Adrenal gland (tissue), 5 donors: ENCODE results near the gene MPIG6B.

Experiments used
- POLR2A ChIP-seq, 2 donors: fragments of 450-650 bp; IDR thresholded peaks; one replicate each; pipeline ENCODE4 v1.6.1; 2017; ENCODE audit warnings: antibody characterized with exemption in 2 of 2, mild to moderate bottlenecking in 2 of 2, moderate library complexity in 1 of 2
- TF ChIP-seq, protein P1 (sequence below), 6 experiments: fragments of 450-650 bp in 4 of 6; fragments of 200-600 bp in 2 of 6; sonication (generic) in 1 of 6; IDR thresholded peaks; 1 replicate in 5 of 6; 2 replicates in 1 of 6; pipeline versions ENCODE4 v1.5.1 to v1.8.0; 2016 to 2021; ENCODE audit warnings: antibody characterized with exemption in 6 of 6, mild to moderate bottlenecking in 2 of 6, moderate library complexity in 1 of 6
- donor health status: DM: no; HTN: no; CAD: no.

DNA sequence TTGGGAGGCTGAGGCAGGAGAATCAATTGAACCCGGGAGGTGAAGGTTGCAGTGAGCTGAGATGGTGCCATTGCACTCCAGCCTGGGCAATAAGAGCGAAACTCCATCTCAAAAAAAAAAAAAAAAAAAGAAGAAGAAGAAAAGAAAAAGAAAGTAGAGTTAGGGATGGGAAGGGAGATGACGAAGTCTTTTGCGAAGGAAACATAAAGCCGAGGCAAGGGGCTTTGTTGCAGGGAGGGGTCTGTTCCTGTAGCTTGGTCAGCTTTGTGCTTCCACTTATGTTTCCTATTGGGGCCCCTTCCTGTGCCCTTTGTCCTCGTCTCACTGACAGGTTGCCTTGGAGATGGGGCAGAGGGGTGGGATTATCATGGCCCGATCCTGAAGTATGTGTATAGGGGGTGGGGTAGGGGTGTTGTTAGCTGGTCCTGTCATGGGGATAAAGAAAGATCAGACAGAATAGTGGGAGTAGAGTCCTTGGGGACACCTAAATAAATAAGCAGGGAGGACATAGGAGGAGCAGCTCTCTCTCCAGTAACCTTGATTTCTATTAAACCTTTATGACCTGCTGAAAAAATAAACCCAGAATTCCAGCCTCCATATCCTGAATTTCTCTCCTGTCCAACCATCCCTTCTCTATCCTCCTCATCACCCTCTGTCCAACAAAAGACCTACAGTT is 14.3 kb downstream of the MPIG6B start:
- TF ChIP-seq, protein P1, sequence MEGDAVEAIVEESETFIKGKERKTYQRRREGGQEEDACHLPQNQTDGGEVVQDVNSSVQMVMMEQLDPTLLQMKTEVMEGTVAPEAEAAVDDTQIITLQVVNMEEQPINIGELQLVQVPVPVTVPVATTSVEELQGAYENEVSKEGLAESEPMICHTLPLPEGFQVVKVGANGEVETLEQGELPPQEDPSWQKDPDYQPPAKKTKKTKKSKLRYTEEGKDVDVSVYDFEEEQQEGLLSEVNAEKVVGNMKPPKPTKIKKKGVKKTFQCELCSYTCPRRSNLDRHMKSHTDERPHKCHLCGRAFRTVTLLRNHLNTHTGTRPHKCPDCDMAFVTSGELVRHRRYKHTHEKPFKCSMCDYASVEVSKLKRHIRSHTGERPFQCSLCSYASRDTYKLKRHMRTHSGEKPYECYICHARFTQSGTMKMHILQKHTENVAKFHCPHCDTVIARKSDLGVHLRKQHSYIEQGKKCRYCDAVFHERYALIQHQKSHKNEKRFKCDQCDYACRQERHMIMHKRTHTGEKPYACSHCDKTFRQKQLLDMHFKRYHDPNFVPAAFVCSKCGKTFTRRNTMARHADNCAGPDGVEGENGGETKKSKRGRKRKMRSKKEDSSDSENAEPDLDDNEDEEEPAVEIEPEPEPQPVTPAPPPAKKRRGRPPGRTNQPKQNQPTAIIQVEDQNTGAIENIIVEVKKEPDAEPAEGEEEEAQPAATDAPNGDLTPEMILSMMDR (IDR thresholded peaks at IDR 0.05): no peak
- no peak for TF ChIP-seq POLR2A (IDR thresholded peaks at IDR 0.05)
